Stimulated activated naive CD8-positive, alpha-beta T cell treated with anti-CD3 and anti-CD28 coated beads, Interleukin-15, Interleukin-2, amounts not matched to agents 100 ng/mL and 50 ng/mL, for 24 hours (primary cell): ENCODE results near the gene LGI4.
"Not testable (repeated sequence)": the region's sequence is repeated elsewhere in the genome, so short reads cannot be mapped to it uniquely, and the experiment has no call there.

Experiments used
- H3K27ac Mint-ChIP-seq: one replicate; pipeline ENCODE4 v1.8.0; 2021; ENCODE audit warnings: mild to moderate bottlenecking, mixed read lengths
- H3K27me3 Mint-ChIP-seq: one replicate; pipeline ENCODE4 v1.8.0; 2021; ENCODE audit warnings: mixed read lengths
- H3K36me3 Mint-ChIP-seq: one replicate; pipeline ENCODE4 v1.8.0; 2021; ENCODE audit warnings: low read depth, mixed read lengths
- H3K4me1 Mint-ChIP-seq: one replicate; pipeline ENCODE4 v1.8.0; 2021; ENCODE audit warnings: low read depth, mixed read lengths
- H3K4me3 Mint-ChIP-seq: one replicate; pipeline ENCODE4 v1.8.0; 2021; ENCODE audit warnings: mild to moderate bottlenecking, mixed read lengths
- H3K9me3 Mint-ChIP-seq: one replicate; pipeline ENCODE4 v1.8.0; 2021; ENCODE audit warnings: mixed read lengths

Gene LGI4

DNA sequence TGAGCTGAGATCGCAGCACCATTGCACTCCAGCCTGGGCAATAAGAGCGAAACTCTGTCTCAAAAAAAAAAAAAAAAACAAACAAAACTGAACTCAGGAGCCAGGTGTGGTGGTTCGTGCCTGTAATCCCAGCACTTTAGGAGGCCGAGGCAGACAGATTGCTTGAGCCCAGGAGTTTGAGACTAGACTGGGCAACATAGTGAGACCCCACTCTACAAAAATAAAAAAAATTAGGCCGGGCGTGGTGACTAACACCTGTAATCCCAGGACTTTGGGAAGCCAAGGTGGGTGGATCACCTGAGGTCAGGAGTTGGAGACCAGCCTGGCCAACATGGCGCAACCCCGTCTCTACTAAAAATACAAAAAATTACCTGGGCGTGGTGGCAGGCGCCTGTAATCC is 32.9 kb downstream of the LGI4 start:
- H3K4me1 Mint-ChIP-seq, H3K9me3 Mint-ChIP-seq, H3K4me3 Mint-ChIP-seq, H3K36me3 Mint-ChIP-seq, H3K27ac Mint-ChIP-seq, H3K27me3 Mint-ChIP-seq: not testable (repeated sequence)

DNA sequence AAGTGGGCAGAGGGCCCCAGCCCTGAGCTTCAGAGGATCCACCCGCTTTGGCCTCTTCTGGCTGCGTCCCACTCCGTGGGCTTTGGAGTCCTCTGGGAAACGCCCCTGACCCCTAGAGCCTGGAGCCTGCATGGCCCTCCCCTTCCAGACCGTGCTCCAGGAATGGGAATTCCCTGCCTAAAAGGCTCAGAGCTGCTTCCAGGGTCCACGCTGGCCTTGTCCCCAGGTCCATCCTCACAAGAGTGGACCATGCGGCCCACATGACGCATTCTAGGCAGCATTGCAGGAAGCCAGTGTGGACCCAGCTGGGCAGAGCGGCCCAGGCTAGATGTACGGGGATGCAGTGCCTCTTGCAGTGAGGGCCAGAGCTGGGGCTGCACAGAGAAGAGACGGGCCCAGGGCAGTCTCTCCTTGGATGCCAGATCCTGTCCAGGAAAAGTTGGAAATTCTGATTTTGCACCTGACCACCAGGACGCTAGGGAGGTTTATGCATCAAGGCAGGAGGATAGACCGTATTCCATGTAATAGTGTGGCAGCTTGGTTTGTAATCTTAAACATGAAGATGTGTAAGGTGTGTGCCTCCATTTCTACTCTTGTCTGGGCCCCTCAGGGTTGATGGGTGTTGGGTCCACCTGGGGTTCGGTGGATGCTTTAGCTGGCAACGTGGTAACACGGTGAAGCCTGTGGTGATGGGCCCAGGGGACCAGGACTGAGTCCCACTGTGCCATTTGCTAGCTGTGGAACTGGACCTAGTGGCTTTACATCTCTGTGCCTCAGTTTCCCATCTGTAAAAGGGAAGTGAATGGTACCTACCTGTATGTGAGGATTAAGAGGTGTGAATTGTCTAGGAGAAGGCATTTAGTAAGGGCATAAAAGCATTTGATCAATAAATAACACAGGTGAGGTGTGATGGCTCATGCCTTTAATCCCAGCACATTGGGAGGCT is 34.0 kb downstream of the LGI4 start:
- H3K27me3 Mint-ChIP-seq: no peaks in the 10 kb centered on the region
- no peak overlapping the region for H3K27ac Mint-ChIP-seq
- no peak overlapping the region for H3K4me3 Mint-ChIP-seq

DNA sequence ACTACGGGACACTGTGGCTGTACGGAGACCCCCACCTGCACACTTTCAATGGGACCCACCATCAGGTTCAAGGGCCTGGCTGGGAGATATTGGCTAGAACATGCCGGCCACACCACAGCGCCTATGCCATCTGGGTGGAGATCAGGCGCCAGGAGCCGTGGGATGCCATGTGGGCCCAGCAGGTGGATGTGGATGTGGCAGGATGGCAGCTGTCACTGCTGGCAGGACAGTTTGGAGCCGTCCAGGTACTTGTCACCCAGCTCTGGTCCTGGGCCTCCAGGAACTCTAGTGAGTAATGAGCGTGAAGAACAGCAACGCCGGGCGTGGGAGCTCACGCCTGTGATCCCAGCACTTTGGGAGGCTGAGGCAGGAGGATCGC is 35.0 kb downstream of the LGI4 start:
- Mint-ChIP-seq H3K27me3 (no peaks in the 10 kb centered on the region), H3K36me3 (no peaks in the 10 kb centered on the region), H3K27ac (no peak overlapping the region), H3K9me3 (no peaks in the 10 kb centered on the region), H3K4me3 (no peak overlapping the region), H3K4me1 (no peaks in the 10 kb centered on the region)

More for the DNA sequence above, 34.0 kb downstream of the LGI4 start:
- Mint-ChIP-seq H3K4me1 (no peaks in the 10 kb centered on the region), H3K36me3 (no peaks in the 10 kb centered on the region), H3K9me3 (no peaks in the 10 kb centered on the region)

DNA sequence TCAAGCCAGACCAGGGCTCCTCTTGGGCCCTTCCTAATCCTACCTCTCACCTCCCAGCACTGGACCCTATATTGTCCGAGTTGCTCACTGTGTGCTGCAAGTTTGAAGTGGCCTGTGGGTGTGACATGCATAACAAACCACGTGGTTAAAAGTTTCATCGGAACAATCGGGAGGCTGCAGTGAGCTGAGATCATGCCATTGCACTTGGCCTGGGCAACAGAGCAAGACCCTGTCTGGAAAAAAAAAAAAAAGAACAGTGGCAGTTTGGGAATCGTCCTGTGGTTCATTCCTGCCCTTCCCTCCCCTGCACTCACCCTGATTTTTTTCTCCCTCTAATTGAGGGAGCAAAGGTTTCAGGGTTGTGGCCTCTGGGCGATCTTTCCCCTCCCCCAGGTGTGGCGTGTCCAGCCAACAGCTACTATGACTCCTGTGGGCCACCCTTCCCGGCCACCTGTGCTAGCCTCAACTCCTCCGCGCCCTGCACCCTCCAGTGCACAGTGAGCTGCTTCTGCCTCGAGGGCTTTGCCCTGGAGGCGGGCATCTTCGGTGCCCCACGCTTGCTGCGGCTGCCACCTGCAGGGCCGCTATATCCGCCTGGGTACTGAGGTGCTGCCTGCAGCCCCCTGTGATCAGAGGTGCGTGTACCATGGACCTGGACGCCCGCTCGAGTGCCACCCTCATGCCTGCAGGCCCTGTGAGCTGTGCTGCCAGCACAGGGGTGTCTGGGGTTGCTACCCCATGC is 35.5 kb downstream of the LGI4 start:
- no peak overlapping the region for H3K27ac Mint-ChIP-seq
- no peak overlapping the region for H3K4me3 Mint-ChIP-seq
- no peaks in the 10 kb centered on the region for H3K4me1 Mint-ChIP-seq
- H3K36me3 Mint-ChIP-seq: no peaks in the 10 kb centered on the region
- no peaks in the 10 kb centered on the region for H3K27me3 Mint-ChIP-seq
- H3K9me3 Mint-ChIP-seq: no peaks in the 10 kb centered on the region

DNA sequence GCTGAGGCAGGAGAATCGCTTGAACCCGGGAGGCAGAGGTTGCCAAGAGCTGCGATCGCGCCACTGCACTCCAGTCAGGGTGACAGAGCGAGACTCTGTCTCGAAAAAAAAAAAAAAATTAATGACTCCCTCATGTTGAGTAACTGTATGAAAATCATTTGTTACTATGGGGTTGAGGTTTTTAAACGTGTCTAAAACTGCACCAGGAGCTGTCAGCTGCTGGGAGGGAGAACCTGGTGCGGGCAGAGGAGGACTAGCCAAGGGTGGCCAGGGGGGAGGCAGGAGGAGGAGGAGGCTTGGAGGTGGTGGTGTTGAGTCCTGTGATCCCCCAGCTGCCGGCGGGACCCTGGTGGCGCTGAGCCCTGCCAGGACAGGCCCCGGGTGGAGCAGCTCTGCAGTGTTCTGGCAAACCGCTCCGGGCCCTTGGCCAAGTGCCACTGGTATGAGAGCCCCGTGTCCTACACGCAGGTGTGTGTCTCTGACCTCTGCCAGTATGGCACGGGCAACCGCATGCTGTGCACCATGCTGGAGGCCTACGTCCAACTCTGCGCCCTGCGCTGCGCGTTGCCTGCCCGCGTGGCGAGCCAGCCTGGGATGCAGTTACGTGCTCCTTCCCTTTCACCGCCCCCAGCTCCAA is 36.3 kb downstream of the LGI4 start:
- Mint-ChIP-seq H3K4me1 (no peaks in the 10 kb centered on the region), H3K36me3 (no peaks in the 10 kb centered on the region), H3K27ac (no peak overlapping the region), H3K9me3 (no peaks in the 10 kb centered on the region), H3K27me3 (no peaks in the 10 kb centered on the region), H3K4me3 (no peak overlapping the region)

DNA sequence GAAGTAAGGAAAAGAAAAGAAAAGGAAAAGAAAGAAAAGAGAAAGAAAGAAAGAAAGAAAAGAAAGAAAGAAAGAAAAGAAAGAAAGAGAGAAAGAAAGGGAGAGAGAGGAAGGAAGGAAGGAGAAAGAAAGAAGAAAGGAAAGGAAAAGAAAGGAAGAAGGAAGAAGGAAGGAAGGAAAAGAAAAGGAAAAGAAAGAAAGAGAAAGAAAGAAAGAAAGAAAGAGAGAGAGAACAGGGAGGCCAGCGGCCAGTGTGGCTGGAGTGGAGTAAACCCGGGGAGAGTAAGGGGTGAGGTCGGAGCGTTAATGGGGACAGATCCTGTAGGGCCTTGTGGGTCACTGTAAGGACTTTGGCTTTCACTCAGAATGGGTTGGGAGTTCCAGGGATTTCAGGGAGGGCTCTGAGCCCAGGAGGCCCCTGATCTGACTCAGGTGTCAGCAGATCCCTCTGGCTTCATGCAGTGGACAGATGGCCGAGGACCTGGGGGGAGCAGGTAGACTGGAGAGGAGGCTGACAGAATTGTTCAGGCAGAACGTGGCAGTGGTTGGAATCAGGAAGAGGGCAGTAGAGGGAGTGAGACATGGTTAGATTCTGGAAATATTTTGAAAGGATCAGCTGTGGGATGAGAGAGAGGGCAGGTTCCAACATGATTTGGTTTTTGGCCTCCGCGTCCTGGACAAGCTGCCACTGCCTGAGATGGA is 39.0 kb downstream of the LGI4 start:
- no peak overlapping the region for H3K27ac Mint-ChIP-seq

DNA sequence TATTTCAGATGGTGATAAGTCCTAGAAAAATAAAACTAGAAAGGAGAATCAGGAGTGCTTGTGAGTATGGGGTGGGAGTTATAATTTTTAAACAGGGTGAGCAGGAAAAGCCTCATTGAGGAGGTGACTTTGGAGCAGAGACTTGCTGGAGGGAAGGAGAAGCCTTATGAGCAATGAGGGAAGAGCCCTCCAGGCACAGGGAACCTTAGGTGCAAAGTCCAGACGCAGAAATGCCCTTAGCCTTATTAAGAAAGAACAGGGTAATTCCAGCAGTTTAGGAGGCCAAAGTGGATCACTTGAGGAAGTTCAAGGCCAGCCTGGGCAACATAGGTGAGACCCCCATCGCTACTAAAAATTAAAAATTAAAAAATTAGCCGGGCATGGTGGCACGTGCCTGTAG is 40.2 kb downstream of the LGI4 start:
- no peaks in the 10 kb centered on the region for H3K9me3 Mint-ChIP-seq

More for the DNA sequence above, 39.0 kb downstream of the LGI4 start:
- Mint-ChIP-seq H3K9me3 (no peaks in the 10 kb centered on the region), H3K36me3 (no peaks in the 10 kb centered on the region), H3K4me1 (no peaks in the 10 kb centered on the region), H3K4me3 (no peak overlapping the region), H3K27me3 (no peaks in the 10 kb centered on the region)

DNA sequence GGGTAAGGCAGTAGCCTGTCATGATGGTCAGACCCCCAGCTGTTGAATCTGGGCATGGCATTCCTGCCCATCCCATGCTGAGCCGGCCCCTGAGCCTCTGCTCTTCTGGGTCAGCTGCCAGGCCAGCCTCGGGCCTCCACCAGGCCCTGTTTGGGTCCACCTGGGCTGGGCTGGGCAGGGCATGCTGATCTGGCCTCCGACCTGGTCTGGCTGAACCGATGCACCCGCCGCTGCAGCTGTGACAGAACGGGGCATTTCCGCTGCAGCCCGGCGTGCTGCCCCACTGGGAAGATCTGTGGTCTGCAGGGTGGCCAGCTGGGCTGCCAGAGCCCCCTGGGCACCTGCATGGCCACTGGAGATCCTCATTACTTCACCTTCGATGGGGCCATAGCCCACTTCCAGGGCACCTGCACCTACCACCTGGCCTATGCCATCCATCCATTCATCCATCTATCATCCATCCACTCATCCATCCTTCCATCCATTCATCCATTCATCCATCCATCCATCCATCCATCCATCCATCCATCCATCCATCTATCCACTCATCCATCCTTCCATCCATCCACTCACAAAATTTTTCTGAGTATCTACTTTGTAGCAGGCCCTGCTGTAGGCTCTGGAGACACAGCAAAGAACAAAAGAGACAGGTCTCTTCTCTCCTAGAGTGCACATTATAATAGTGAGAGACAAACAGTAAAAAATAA is 40.8 kb downstream of the LGI4 start:
- Mint-ChIP-seq H3K4me3 (no peak overlapping the region), H3K9me3 (no peaks in the 10 kb centered on the region), H3K4me1 (no peaks in the 10 kb centered on the region), H3K27ac (no peak overlapping the region), H3K36me3 (no peaks in the 10 kb centered on the region), H3K27me3 (no peaks in the 10 kb centered on the region)

More for the DNA sequence above, 40.2 kb downstream of the LGI4 start:
- no peak overlapping the region for H3K27ac Mint-ChIP-seq
- H3K4me3 Mint-ChIP-seq: no peak overlapping the region
- H3K4me1 Mint-ChIP-seq: no peaks in the 10 kb centered on the region
- no peaks in the 10 kb centered on the region for H3K36me3 Mint-ChIP-seq
- no peaks in the 10 kb centered on the region for H3K27me3 Mint-ChIP-seq

DNA sequence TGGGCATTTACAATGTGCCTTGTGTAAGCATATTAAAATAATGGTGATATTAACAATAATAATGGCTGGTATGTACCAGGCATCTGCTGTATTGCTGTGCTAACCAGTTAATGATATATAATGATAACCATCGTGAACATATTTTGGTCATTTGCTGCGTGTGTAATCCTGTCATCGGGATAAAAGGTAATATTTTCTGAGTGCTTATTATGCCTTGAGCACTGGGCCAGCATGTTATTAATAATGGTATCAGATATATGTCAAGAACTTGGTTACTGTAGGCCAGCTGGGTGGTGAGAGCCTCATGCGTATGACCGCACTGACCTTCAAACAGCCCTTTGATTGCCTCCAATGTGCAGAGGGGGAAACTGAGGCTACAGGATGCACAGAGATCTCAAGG is 41.4 kb downstream of the LGI4 start:
- Mint-ChIP-seq H3K9me3 (no peaks in the 10 kb centered on the region), H3K4me1 (no peaks in the 10 kb centered on the region), H3K27ac (no peak overlapping the region), H3K27me3 (no peaks in the 10 kb centered on the region), H3K4me3 (no peak overlapping the region), H3K36me3 (no peaks in the 10 kb centered on the region)

DNA sequence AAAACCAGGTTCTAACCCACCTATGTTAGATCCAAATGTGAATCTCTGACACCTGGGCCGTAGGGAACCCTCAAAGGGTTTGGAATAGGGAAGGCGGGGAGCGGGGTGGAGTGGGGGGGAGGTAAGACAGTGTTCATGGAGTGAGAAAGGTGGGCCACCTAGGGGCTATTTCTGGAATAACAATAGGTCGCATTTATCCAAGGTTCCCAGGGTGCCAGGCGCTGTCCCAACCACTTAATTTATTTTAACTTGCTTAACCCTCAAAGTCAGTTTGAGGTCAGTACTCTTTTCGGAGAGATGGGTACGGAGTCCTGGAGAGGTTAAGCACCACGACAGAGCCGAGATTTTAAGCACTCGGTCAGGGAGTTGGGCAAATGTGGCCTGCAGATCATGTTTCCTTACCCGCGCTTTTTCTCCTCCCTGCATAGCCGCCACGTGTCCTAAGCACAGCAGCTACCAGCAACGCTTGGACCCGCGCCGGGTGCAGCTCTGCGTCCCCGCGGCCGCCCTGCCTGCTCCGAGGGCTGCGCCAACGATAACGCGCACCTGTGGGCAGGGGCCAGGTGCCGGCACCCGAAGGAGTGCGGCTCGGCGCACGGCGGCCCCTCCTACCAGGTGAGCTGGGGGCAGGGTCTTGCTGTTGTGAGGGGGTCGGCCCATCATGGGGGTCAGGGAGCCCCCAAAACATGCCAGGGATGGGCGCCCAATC is 44.2 kb downstream of the LGI4 start:
- no peaks in the 10 kb centered on the region for H3K9me3 Mint-ChIP-seq
- no peak overlapping the region for H3K4me3 Mint-ChIP-seq
- H3K4me1 Mint-ChIP-seq: peaks cover 8% of the 10 kb centered on the region
- no peaks in the 10 kb centered on the region for H3K27me3 Mint-ChIP-seq
- no peak overlapping the region for H3K27ac Mint-ChIP-seq
- no peaks in the 10 kb centered on the region for H3K36me3 Mint-ChIP-seq

DNA sequence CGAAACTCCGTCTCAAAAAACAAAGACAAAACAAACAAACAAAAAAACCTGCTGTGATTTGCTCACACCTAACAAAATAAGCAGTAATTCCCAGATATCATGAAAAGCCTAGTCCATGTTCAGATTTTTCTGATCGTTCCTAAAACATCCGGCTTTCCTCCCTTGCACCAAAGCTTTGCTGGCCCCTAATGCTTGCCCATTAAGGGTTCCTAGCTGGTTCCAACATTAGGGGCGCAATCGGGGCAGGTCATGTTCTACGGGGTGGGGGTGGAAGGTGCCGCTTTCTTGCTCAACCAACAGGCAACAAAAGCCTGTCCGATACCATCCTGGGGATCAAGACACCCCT is 44.7 kb downstream of the LGI4 start:
- Mint-ChIP-seq H3K27ac (no peak overlapping the region), H3K27me3 (no peaks in the 10 kb centered on the region), H3K9me3 (no peaks in the 10 kb centered on the region), H3K4me1 (peaks cover 11% of the 10 kb centered on the region), H3K4me3 (no peak overlapping the region), H3K36me3 (no peaks in the 10 kb centered on the region)

DNA sequence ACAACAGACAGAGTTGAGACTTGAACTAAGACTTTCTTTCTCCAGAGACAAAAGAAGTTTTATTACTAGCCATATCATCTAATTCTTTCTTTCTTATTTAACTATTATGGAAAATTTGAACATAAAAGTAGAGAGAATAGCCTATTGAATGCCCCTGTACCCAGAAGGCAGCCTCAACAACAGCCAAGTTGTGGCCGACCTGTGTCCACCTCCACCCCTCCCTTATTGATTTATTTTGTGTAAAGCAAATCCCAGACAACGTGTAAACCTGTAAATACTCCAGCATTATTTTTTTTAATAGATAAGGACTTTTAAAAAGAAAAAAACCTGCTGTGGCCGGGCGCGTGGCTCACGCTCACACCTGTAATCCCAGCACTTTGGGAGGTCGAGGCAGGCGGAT is 45.3 kb downstream of the LGI4 start:
- H3K36me3 Mint-ChIP-seq: no peaks in the 10 kb centered on the region
- no peak overlapping the region for H3K4me3 Mint-ChIP-seq

DNA sequence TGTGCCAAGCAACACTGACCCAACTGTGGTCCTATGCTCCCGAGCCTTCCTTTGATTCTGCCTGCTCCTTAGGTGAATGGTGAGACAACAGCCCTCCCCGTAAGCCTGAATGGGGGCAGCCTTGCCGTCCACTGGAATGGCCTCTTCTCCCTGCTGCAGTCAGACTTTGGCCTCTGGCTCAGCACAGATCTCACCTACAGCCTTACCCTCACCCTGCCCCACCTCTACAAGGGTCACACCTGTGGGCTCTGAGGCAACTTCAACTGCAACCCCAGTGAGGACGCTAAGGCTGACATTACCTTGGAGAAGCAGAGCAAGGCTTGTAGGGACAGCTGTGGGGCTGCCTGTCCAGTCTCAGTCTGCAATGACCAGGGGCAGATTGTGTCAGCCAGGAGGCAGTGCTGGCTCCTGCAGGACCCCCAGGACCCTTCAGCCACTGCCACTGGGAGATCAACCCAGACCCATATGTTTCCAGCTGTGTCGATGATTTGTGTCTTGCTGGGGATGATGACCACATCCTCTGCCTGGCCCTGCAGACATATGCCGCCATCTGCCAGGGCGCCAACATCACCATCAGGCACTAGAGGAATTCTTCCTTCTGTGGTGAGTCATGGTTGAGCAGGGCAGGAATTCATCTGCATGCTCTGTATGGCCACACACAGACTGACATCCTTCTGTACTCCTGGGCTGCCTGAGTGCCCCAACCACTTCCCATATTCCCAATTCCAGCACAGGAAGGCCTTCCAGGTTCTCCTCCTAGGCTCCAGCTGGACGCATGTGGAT is 46.5 kb downstream of the LGI4 start:
- Mint-ChIP-seq H3K9me3 (no peaks in the 10 kb centered on the region), H3K4me3 (no peak overlapping the region), H3K4me1 (peaks cover 11% of the 10 kb centered on the region), H3K27me3 (no peaks in the 10 kb centered on the region), H3K27ac (no peak overlapping the region), H3K36me3 (no peaks in the 10 kb centered on the region)

More for the DNA sequence above, 45.3 kb downstream of the LGI4 start:
- Mint-ChIP-seq H3K27me3 (no peaks in the 10 kb centered on the region), H3K27ac (no peak overlapping the region), H3K4me1 (peaks cover 11% of the 10 kb centered on the region), H3K9me3 (no peaks in the 10 kb centered on the region)
